Measurements from ENCODE around the gene GPR158.

Gene GPR158

GRCh38 chr10:25604591-25604990 lies 429.8 kb downstream of the GPR158 start:
- DNase-seq: no peak

DNA sequence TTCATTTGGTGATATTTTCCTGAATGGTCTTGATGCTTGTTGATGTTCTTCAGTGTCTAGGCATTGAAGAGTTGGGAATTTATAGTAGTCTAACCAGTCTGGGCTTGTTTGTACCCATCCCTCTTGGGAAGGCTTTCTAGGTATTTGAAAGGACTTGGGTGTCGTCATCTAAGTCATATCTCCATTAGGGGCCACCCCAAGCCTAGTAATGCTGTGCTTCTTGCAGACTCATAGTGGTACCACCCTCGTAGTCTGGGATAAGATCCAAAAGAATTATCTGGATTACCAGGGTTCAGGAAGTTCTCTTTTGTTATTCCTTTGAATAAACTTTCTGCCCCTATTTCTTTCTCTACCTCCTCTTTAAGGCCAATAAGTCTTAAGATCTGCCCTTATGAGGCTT lies 439.9 kb downstream of the GPR158 start:
- DNase-seq: no peak

GRCh38 chr10:25615926-25616325 lies 441.1 kb downstream of the GPR158 start:
- no peak for DNase-seq

DNA sequence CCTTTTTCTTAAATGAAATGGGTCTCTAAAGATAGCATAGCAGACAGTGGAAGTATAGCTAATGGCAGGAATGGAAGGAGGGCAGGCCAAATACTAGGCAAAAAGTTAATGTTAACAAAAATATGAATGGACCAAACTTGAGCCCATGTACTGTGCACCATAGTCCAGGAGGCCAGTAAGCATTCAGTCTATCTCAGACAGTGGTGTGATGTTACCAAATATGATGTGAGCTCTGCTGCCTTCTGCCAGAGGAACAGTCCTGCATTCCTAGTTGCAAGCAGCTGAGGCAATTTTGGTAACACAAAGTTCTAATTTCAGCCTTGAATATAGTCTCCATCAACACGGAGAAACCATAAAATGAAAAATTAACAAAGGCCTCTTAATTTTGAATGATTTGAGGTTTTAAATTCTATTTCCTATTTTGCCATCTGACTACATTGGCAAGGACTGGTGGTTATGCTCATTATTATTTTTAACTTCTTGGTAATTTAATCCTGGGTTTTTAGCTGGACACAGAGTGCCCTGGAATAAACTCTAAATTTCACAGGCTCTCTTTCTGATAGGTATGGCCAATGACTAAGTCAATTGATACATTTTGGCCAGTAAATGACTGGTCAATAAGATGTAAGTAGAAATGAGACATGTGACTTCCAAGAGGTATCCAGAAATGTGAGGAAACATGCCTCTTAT lies 442.2 kb downstream of the GPR158 start:
- no peak for DNase-seq

DNA sequence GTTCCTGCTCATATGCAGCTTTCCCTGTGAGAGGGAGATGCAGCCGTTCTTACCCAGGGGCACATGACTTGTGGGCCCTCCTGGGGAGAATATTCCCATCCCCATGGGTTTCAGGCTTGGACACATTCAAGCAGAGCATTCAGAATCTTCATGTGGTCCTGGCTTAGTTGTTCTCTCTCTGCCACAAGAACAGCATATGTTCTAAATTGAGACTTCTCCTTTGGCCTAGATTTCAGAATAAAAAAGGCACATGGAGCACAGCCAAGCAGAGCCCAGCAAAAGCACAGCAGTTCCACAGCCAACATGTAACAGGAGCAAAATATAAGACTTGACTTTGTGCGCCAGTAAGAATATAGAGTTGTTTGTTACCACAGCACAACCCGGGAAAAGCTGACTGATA lies 452.8 kb downstream of the GPR158 start:
- DNase-seq: no peak

DNA sequence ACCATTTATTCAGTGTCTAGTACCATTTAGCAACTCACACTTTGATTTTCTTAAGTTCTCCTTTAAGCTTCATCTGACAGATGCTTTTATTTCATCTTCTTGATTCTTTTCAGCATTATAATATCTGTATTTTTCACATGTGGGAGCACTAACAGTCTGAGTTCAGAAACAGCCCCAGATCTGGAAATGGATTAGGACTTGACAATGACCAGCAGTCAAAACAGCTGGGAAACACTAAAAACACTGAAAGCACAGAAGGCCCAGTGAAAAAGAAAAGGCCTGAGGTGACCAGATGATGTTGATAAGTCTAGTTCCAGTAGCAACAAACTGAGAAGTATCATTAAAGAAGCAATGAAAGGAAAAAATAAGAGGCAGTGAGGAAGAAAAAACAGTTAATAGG lies 454.5 kb downstream of the GPR158 start:
- DNase-seq: no peak

GRCh38 chr10:25631471-25631870 lies 456.7 kb downstream of the GPR158 start:
- DNase-seq: no peak

DNA sequence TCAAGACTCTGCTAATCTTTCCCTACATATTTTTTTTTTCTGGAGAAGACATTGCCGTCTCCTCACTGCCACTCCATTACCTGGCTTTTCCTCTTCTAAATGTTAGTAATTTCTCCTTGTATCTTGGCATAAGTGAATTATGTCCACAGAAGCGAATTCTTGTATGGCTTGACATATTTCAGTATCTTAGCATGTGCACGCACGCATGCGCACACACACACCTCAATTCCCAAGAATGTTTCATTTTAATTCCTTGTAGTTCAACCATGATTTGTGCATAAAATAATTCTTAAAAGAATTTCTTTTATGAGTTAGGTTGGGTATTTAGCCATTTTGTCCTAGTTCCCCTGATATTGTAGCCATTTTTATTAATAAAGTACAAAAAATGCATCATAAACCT lies 458.0 kb downstream of the GPR158 start:
- DNase-seq: no peak

DNA sequence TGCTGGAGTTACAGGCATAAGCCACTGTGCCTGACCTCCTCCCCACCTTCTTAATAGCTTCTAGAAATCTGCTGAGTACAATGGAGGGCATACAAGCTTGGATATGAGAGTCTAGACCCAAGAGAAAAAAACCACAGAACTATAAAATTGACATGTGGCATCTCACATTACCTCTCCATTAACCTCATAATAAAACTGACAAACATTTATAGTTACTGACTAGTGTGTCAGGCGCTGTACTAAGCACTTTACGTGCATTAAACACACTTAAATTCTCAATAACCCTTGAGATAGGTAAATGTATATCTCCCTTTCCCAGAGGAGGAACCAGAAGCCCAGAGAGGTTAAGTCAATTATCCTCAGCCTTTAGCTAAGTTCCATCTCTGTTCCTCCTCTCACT lies 458.7 kb downstream of the GPR158 start:
- no peak for DNase-seq

GRCh38 chr10:25639646-25640045 lies 464.8 kb downstream of the GPR158 start:
- DNase-seq: no peak

DNA sequence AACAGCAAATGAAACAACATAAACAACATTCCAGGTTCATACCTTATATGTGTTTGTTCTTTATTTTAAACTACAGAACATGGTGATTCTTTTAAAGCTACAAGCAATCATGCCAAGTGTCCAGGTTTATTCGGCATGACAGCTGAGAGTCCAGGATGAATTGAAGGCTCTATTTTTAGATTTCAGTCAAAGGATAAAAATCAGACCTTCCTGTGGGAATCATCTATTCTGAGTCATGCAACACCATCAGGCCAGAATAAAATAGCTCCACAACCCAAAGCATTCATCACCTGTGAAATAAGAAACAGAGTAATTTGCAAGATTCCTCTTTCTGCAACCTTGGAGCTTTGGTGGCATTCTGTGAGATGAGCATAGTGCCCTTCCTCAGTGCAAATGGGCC lies 466.8 kb downstream of the GPR158 start:
- DNase-seq: no peak

DNA sequence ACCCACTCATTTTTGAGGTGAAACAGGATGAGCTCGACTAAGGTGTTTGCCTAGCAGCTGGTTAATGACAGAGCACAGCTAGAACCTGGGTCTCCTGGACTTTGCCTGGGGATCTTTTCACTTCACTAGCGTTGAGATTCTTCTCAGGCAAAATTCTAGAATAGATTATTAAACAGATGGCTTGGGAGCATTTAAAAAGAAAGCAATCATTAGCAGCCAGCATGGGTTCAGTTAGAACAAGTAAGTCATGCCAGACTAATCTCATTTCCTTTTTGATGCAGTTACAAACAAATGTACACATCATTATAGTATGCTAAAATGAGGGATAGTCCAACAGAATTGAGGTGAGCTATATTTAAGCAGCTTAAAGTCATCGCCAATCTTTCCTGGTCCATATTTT lies 467.9 kb downstream of the GPR158 start:
- DNase-seq: peak in 1 of 2 experiments; percentile 9

DNA sequence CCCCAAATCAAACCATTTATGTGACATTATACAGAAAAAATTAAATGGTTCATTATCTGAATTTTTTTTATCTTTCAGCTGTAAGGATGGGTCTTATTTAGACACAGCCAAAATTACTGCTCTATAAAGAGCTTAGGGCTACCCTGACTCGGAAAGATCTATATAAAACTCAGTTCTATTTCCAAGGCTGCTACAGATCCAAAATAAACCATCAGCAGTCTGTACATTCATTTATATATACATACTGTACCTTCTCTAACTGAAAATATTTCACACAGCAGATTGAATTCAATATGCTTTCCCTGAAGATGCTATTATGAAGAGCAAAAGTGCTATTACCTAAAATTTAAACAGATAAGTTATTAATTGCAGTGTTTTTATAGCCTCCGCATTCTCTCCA lies 471.6 kb downstream of the GPR158 start:
- DNase-seq: no peak

- DNase-seq: no peak
These were observed 476.7 kb downstream of the GPR158 start for GRCh38 chr10:25651534-25651933.

Measured in NCI-H2081 (cell line).